Measurements from ENCODE around the gene OXER1. TPM values are rescaled to one million over a fixed set of nuclear protein-coding genes. Genes with fewer than 3 reads are reported as not detected.

The OXER1 gene
- total RNA-seq, 4 donors from 2014 or later: 1.9 to 5.4 TPM; not detected in 2

GRCh38 chr2:42770288-42771131 lies 6.6 kb upstream of the OXER1 start:
- no peaks in the 10 kb centered on the region for H3K9me3 ChIP-seq
- H3K4me3 ChIP-seq: no peak overlapping the region
- H3K36me3 ChIP-seq: no peaks in the 10 kb centered on the region
- DNase-seq: no peak
- H3K27ac ChIP-seq: no peak overlapping the region
- H3K4me1 ChIP-seq: no peaks in the 10 kb centered on the region
- TF ChIP-seq, protein P1, sequence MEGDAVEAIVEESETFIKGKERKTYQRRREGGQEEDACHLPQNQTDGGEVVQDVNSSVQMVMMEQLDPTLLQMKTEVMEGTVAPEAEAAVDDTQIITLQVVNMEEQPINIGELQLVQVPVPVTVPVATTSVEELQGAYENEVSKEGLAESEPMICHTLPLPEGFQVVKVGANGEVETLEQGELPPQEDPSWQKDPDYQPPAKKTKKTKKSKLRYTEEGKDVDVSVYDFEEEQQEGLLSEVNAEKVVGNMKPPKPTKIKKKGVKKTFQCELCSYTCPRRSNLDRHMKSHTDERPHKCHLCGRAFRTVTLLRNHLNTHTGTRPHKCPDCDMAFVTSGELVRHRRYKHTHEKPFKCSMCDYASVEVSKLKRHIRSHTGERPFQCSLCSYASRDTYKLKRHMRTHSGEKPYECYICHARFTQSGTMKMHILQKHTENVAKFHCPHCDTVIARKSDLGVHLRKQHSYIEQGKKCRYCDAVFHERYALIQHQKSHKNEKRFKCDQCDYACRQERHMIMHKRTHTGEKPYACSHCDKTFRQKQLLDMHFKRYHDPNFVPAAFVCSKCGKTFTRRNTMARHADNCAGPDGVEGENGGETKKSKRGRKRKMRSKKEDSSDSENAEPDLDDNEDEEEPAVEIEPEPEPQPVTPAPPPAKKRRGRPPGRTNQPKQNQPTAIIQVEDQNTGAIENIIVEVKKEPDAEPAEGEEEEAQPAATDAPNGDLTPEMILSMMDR (IDR thresholded peaks at IDR 0.05): peak in 1 of 4 experiments; percentile 34
- no peak for TF ChIP-seq POLR2A (IDR thresholded peaks at IDR 0.05)
- intact Hi-C loops (cut with DNase I; ENCODE audit: low total_unique reads): no loop called here
- no peaks in the 10 kb centered on the region for H3K27me3 ChIP-seq

DNA sequence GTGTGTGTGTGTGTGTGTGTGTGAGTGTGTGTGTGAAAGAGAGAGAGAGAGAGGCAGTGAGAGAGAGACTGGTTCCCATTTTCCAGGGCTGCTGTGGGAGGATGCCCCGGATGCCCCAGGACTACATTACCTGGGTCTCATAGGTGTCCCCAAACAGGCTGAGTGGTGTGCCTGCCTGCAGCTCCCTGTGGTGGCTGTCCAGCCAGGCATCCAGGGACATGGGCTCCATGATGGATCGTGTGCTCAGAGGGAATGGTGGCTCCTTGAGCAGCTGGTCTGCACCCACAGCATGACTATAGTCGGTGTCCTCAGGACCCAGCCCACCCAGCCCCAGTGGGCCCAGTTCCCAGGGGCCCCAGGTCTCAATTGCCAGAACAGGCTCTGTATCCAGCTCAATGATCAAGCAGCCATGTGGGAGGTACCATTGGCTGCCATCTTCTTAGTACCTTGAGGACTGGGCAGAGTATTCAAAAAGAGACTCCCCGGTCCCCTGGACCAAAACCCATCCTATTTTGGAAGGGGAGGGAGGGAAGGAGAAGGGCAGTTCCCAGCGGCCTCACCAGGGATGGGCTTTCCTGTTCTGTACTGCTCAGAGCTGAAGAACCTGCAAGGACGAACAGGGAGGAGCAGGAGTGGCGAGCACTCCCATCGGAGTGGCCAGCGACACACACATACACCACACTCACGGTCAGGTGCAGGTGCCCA lies 5.8 kb upstream of the OXER1 start:
- Histone ChIP-seq H3K27me3 (no peaks in the 10 kb centered on the region), H3K9me3 (no peaks in the 10 kb centered on the region), H3K4me3 (no peak overlapping the region), H3K4me1 (no peaks in the 10 kb centered on the region), H3K36me3 (no peaks in the 10 kb centered on the region), H3K27ac (no peak overlapping the region)
- DNase-seq: no peak
- no peak for TF ChIP-seq POLR2A (IDR thresholded peaks at IDR 0.05)
- intact Hi-C loops (cut with DNase I; ENCODE audit: low total_unique reads): no loop called here

GRCh38 chr2:42768706-42769256 lies 4.8 kb upstream of the OXER1 start:
- TF ChIP-seq POLR2A (IDR thresholded peaks at IDR 0.05): no peak
- TF ChIP-seq, protein P1 (IDR thresholded peaks at IDR 0.05): no peak
- H3K36me3 ChIP-seq: no peaks in the 10 kb centered on the region
- intact Hi-C loops (cut with DNase I; ENCODE audit: low total_unique reads): no loop called here

GRCh38 chr2:42767899-42768705 lies 4.2 kb upstream of the OXER1 start:
- Histone ChIP-seq H3K4me3 (no peak overlapping the region), H3K4me1 (no peaks in the 10 kb centered on the region), H3K27me3 (no peaks in the 10 kb centered on the region), H3K36me3 (no peaks in the 10 kb centered on the region), H3K9me3 (no peaks in the 10 kb centered on the region), H3K27ac (no peak overlapping the region)
- DNase-seq: no peak
- TF ChIP-seq, protein P1 (IDR thresholded peaks at IDR 0.05): no peak
- no peak for TF ChIP-seq POLR2A (IDR thresholded peaks at IDR 0.05)
- intact Hi-C loops (cut with DNase I; ENCODE audit: low total_unique reads): no loop called here

More at GRCh38 chr2:42768706-42769256, 4.8 kb upstream of the OXER1 start:
- no peaks in the 10 kb centered on the region for H3K27me3 ChIP-seq
- H3K4me3 ChIP-seq: no peak overlapping the region
- no peaks in the 10 kb centered on the region for H3K9me3 ChIP-seq
- DNase-seq: no peak
- H3K4me1 ChIP-seq: no peaks in the 10 kb centered on the region
- H3K27ac ChIP-seq: no peak overlapping the region
